Aortic smooth muscle cell (primary cell): ENCODE measurements around the gene TAF1C. TPM values are rescaled to one million over a fixed set of nuclear protein-coding genes. Genes with fewer than 3 reads are reported as not detected.

Experiments
- total RNA-seq: library from RNA; depleted of rRNA; stranded (reverse); fragments of >200 nt; gene quantifications from 2 replicates; pipeline ENCODE4 v1.2.3, GENCODE V29; 2014

The TAF1C gene, protein sequence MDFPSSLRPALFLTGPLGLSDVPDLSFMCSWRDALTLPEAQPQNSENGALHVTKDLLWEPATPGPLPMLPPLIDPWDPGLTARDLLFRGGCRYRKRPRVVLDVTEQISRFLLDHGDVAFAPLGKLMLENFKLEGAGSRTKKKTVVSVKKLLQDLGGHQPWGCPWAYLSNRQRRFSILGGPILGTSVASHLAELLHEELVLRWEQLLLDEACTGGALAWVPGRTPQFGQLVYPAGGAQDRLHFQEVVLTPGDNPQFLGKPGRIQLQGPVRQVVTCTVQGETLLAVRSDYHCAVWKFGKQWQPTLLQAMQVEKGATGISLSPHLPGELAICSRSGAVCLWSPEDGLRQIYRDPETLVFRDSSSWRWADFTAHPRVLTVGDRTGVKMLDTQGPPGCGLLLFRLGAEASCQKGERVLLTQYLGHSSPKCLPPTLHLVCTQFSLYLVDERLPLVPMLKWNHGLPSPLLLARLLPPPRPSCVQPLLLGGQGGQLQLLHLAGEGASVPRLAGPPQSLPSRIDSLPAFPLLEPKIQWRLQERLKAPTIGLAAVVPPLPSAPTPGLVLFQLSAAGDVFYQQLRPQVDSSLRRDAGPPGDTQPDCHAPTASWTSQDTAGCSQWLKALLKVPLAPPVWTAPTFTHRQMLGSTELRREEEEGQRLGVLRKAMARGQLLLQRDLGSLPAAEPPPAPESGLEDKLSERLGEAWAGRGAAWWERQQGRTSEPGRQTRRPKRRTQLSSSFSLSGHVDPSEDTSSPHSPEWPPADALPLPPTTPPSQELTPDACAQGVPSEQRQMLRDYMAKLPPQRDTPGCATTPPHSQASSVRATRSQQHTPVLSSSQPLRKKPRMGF
- 9.8 and 13.9 TPM in 2 replicates for total RNA-seq

DNA sequence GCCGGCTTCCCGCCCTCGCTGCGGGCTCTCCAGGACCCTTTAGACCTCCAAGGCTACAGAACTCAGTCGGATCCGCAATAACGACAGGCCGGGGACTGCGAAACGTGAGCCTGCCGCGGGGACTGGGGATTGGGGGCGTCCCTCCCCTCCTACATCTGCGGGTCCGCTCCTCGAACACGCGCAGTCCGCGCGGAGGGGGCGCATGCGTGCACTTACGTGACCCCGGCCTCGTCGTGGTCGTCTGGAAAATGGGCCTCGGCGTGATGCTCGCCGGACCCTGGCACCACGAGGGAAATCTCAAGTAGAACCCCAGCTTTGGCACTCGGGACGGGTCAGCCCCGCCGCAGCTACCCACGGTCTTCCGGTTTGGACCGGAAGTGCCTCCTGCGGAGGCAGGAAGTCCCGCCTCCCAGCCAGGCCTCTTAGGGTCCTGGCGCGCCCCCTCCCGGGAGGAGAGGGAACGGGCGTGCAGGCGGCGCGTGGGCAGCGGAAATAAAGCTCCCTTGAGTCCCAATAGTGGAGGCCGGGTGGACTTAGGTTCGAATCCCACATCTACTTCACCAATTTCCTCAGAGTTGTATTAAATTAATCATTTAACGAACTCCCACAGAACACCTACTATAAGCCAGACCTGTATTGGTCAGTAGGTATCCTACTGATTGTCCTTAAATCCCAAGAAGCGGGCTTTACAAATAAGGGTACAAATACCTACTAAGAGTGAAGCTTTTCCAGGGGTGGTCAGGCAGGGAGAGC, at the start of gene TAF1C:
TSS of gene TAF1C (minus strand) at position 373 of the 753 bp plus-strand sequence. CDS start 2,069 bp downstream, outside the sequence.

DNA sequence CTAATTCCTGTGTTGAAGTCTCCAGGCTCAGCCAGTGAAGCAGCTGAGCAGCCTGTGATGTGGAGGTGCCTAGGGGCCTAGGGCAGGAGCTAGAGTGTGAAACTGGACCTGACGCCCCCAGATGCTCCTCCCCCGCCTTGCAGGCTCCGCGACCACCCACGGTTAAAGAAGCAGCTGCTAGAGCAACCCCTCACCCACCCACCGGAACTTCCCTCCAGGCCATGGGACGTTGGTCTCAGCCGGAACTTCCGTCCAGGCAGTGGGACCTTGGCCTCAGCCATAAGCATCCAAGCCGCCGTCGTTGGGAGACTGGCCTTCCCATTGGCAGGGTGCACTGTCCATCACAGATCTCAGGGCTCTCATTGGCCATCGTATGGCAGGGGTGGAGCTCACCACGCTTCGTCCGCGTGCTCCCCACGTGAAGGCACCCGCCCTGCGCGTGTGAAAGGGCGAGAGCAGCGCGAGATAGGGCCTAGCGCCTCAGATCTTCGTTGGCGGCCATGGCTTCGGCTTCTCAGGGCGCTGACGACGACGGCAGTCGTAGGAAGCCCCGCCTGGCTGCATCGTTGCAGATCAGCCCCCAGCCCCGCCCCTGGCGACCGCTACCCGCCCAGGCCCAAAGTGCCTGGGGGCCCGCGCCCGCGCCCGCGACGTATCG, 4.0 kb upstream of the TAF1C start, which contains the start of gene ADAD2:
TSS of gene ADAD2 (plus strand) at position 427 of the 658 bp plus-strand sequence. CDS start at position 501, 74 bp downstream.

DNA sequence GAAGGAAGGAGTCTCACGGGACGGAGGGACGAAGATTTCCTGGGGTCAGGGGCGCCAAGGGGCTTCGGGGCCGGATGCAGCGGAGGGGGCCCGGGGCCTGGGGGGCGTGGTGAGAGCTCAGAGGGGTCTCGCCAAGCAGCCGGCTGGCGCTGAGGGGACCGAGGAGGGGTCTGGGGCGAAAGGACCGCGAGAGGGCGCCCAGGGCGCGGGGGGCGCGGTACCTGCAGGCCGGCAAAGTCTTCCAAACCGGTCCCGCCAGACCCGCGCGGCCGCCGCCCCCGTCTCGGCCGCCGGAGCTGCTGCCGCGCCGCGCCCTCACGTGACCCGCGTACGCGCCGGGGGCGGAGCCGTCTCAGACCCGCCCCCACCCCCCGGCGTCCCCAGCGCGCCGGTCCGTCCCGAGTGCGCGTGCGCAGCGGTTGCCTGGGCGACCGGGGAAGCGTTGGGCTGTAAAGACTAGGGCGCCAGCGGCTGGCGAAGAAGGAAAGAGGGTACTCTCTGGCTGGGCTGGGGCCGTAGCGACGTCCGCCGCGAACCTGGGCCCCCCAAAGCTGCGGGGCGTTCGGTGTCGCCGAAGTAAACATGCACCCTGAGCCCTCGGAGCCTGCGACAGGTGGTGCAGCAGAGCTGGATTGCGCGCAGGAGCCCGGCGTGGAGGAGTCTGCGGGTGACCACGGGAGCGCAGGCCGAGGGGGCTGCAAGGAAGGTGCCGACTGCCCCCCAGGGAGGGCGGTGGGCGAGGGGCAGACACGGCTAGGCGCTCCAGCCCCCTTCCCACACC, 41.8 kb downstream of the TAF1C start, which contains the start of the genes DNAAF1 and HSDL1:
TSS of gene DNAAF1 (plus strand) at position 450 of the 781 bp plus-strand sequence. CDS start at position 583, 133 bp downstream.
TSS of gene HSDL1 (minus strand) at position 319 of the 781 bp plus-strand sequence. CDS start 13,856 bp downstream, outside the sequence.

Other genes with a start within 250 kb of the TAF1C start
- gene OSGIN1, start 233.8 kb downstream of the TAF1C start, total RNA-seq: 2.2 and 4.1 TPM in 2 replicates
- 0.13 TPM in 1 of 2 replicates, not detected in the other for gene NECAB2, start 218.8 kb downstream of the TAF1C start, total RNA-seq
- gene SLC38A8, start 144.3 kb downstream of the TAF1C start, total RNA-seq: not detected in 2 replicates
- gene MBTPS1, start 70.1 kb downstream of the TAF1C start, total RNA-seq: 101 and 121 TPM in 2 replicates
- 16.9 and 19.1 TPM in 2 replicates for gene HSDL1, start 41.9 kb downstream of the TAF1C start, total RNA-seq
- gene DNAAF1, start 41.7 kb downstream of the TAF1C start, total RNA-seq: under 0.01 and 0.06 TPM in 2 replicates
- not detected in 2 replicates for gene ADAD2, start 4.1 kb upstream of the TAF1C start, total RNA-seq
- under 0.01 TPM in 1 of 2 replicates, not detected in the other for gene KCNG4, start 53.0 kb upstream of the TAF1C start, total RNA-seq
- 29.6 and 32.1 TPM in 2 replicates for gene WFDC1, start 107.8 kb upstream of the TAF1C start, total RNA-seq
- 0.06 TPM in 1 of 2 replicates, not detected in the other for gene ATP2C2, start 181.5 kb upstream of the TAF1C start, total RNA-seq